ENCODE results near the gene STPG2. TPM values are rescaled to one million over a fixed set of nuclear protein-coding genes. Genes with fewer than 3 reads are reported as not detected.

STPG2 gene
- 1 to 10 TPM; 1.5 to 2.8 (median 2.1) TPM for total RNA-seq

- WGBS, 2 donors = 4 to 6% methylated on average over 41 to 44 of the region's 44 CpGs
- peak; percentile 95 to 96 for DNase-seq
- Histone ChIP-seq H3K4me3 (replicated peaks in 1 of 3) (peak within 1 kb of the TSS; percentile 29 to 63 (median 53)), H3K36me3 (no peaks in the 10 kb centered on the region), H3K27me3 (no peaks in the 10 kb centered on the region), H3K4me1 (peaks cover 0 to 5% of the 10 kb centered on the region in 2 donors), H3K9me3 (no peaks in the 10 kb centered on the region), H3K27ac (peak within 1 kb of the TSS; percentile 85 to 97 (median 87))
- intact Hi-C loops (cut with DNase I) = no loop called here
- TF ChIP-seq CTCF (IDR thresholded peaks at IDR 0.05) = peak in 4 of 6 experiments; percentile 30 to 58 (median 58)
- peak; percentile 29 to 88 for TF ChIP-seq POLR2A (IDR thresholded peaks at IDR 0.05)
These were observed at the start of gene STPG2 for GRCh38 chr4:98143001-98143899. TSS of gene STPG2 (minus strand) at chr4:98143476.

GRCh38 chr4:98185279-98185678 lies 42.0 kb upstream of the STPG2 start:
- Histone ChIP-seq H3K36me3 (no peaks in the 10 kb centered on the region), H3K27me3 (no peaks in the 10 kb centered on the region), H3K27ac (no peak overlapping the region), H3K4me3 (replicated peaks in 1 of 3) (no peak overlapping the region), H3K9me3 (no peaks in the 10 kb centered on the region), H3K4me1 (no peaks in the 10 kb centered on the region)
- DNase-seq = no peak
- intact Hi-C loops (cut with DNase I) = no loop called here
- no peak for TF ChIP-seq CTCF (IDR thresholded peaks at IDR 0.05)
- no peak for TF ChIP-seq POLR2A (IDR thresholded peaks at IDR 0.05)

- no peak for TF ChIP-seq POLR2A (IDR thresholded peaks at IDR 0.05)
- TF ChIP-seq CTCF (IDR thresholded peaks at IDR 0.05) = no peak
- no peak for DNase-seq
- no peaks in the 10 kb centered on the region for H3K9me3 ChIP-seq
- H3K36me3 ChIP-seq = no peaks in the 10 kb centered on the region
- intact Hi-C loops (cut with DNase I) = no loop called here
- no peaks in the 10 kb centered on the region for H3K4me1 ChIP-seq
- H3K4me3 ChIP-seq (replicated peaks in 1 of 3) = no peak overlapping the region
- WGBS, 2 donors = 64 to 74% methylated on average over 3 of the region's 3 CpGs
- no peak overlapping the region for H3K27ac ChIP-seq
- no peaks in the 10 kb centered on the region for H3K27me3 ChIP-seq
These were observed 38.5 kb upstream of the STPG2 start for GRCh38 chr4:98181809-98182208.

GRCh38 chr4:98179951-98180350 lies 36.7 kb upstream of the STPG2 start:
- no peak for DNase-seq
- Histone ChIP-seq H3K27ac (no peak overlapping the region), H3K4me3 (replicated peaks in 1 of 3) (no peak overlapping the region), H3K27me3 (no peaks in the 10 kb centered on the region), H3K4me1 (no peaks in the 10 kb centered on the region), H3K36me3 (no peaks in the 10 kb centered on the region), H3K9me3 (no peaks in the 10 kb centered on the region)
- TF ChIP-seq CTCF (IDR thresholded peaks at IDR 0.05) (no peak), POLR2A (IDR thresholded peaks at IDR 0.05) (no peak)
- intact Hi-C loops (cut with DNase I) = no loop called here

- TF ChIP-seq POLR2A (IDR thresholded peaks at IDR 0.05) (no peak), CTCF (IDR thresholded peaks at IDR 0.05) (no peak)
- Histone ChIP-seq H3K4me1 (no peaks in the 10 kb centered on the region), H3K36me3 (no peaks in the 10 kb centered on the region), H3K4me3 (replicated peaks in 1 of 3) (no peak overlapping the region), H3K27ac (no peak overlapping the region), H3K9me3 (no peaks in the 10 kb centered on the region), H3K27me3 (no peaks in the 10 kb centered on the region)
- 77 to 85% methylated on average over 2 of the region's 2 CpGs for WGBS, 2 donors
- DNase-seq = no peak
- intact Hi-C loops (cut with DNase I) = no loop called here
These were observed 33.3 kb upstream of the STPG2 start for GRCh38 chr4:98176531-98176930.
